Neural progenitor cell (in vitro differentiated cells): ENCODE measurements around the gene DTYMK.

Experiments
- EZH2 ChIP-seq: fragments of 200-600 bp; sonication (generic); IDR thresholded peaks from 2 replicates; pipeline ENCODE4 v1.6.1; 2017; ENCODE audit warnings: antibody characterized with exemption, mild to moderate bottlenecking, moderate library complexity
- TF ChIP-seq, protein P1 (sequence below): fragments of 200-600 bp; sonication (generic); IDR thresholded peaks from 2 replicates; pipeline ENCODE4 v1.5.1; 2017; ENCODE audit warnings: antibody characterized with exemption, mild to moderate bottlenecking

DNA sequence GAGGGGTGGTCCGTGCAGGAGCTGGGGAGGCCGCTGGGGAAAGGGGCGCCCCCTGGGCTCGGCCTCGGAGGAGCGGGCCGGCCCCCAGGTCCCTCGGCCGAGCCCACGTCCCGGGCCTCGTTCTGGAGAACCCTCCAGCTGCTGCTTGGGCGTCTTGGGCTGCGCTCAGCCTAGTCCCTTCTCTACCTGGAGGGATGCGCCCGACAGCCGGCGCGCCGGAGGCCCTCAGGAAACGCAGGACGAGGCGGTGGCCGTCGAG is 47.5 kb upstream of the DTYMK start:
- TF ChIP-seq, protein P1, sequence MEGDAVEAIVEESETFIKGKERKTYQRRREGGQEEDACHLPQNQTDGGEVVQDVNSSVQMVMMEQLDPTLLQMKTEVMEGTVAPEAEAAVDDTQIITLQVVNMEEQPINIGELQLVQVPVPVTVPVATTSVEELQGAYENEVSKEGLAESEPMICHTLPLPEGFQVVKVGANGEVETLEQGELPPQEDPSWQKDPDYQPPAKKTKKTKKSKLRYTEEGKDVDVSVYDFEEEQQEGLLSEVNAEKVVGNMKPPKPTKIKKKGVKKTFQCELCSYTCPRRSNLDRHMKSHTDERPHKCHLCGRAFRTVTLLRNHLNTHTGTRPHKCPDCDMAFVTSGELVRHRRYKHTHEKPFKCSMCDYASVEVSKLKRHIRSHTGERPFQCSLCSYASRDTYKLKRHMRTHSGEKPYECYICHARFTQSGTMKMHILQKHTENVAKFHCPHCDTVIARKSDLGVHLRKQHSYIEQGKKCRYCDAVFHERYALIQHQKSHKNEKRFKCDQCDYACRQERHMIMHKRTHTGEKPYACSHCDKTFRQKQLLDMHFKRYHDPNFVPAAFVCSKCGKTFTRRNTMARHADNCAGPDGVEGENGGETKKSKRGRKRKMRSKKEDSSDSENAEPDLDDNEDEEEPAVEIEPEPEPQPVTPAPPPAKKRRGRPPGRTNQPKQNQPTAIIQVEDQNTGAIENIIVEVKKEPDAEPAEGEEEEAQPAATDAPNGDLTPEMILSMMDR, result peak; percentile 33
- TF ChIP-seq EZH2, result no peak
